GM10248 (cell line): ENCODE data around the gene ACY1.

Experiments
- CTCF ChIA-PET: fragments of 300-600 bp; sonication (Branson Sonifier 250); formaldehyde crosslinking; extraction: SDS; loops from one replicate; lab custom pipeline; 2021; ENCODE audit warnings: antibody characterized with exemption; lab: Yijun Ruan, JAX
- POLR2A ChIA-PET: fragments of 350-650 bp; sonication (Branson Sonifier 250); formaldehyde crosslinking; extraction: SDS; loops from one replicate; lab custom pipeline; 2020; ENCODE audit warnings: antibody characterized with exemption; lab: Yijun Ruan, JAX
- DNase-seq: peaks from one replicate; pipeline ENCODE4 v3.0.0; 2012; ENCODE audit errors: extremely low spot score
- TF ChIP-seq, protein P1 (sequence below): IDR thresholded peaks from 2 replicates; pipeline ENCODE4 v1.5.1; 2012; ENCODE audit warnings: mild to moderate bottlenecking, low read depth; ENCODE audit errors: extremely low read depth, missing control alignments, control extremely low read depth

ACY1 gene

DNA sequence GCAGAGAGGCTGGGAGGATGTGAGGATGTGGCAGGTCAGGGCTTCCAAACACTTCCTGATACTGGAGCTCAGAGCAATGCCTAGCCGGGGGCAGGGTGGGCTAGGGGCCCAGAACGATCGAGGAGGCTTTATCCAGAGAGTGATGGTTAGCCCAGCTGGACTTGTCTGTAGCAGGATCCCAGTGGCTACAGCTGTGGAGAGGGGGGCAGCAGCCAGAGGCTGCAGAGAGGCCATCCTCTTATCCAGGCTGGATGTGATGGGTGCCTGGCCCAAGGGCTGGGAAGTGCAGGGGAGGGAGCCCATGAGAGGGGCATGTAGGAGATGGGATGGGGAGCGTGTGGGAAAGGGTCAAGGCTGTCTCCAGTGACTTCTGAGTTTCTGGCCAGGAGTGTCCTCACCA, 36.5 kb upstream of the ACY1 start:
- ChIA-PET CTCF (interaction anchor here (1.4 to 2.7 kb wide), 3 partner anchors 15 to 106 kb away, joined by 3 to 10 read pairs (median 4); partner anchors contain the start of genes ABHD14A and ABHD14B), POLR2A (no interaction called here)
- TF ChIP-seq, protein P1, sequence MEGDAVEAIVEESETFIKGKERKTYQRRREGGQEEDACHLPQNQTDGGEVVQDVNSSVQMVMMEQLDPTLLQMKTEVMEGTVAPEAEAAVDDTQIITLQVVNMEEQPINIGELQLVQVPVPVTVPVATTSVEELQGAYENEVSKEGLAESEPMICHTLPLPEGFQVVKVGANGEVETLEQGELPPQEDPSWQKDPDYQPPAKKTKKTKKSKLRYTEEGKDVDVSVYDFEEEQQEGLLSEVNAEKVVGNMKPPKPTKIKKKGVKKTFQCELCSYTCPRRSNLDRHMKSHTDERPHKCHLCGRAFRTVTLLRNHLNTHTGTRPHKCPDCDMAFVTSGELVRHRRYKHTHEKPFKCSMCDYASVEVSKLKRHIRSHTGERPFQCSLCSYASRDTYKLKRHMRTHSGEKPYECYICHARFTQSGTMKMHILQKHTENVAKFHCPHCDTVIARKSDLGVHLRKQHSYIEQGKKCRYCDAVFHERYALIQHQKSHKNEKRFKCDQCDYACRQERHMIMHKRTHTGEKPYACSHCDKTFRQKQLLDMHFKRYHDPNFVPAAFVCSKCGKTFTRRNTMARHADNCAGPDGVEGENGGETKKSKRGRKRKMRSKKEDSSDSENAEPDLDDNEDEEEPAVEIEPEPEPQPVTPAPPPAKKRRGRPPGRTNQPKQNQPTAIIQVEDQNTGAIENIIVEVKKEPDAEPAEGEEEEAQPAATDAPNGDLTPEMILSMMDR = no peak
- DNase-seq = no peak

DNA sequence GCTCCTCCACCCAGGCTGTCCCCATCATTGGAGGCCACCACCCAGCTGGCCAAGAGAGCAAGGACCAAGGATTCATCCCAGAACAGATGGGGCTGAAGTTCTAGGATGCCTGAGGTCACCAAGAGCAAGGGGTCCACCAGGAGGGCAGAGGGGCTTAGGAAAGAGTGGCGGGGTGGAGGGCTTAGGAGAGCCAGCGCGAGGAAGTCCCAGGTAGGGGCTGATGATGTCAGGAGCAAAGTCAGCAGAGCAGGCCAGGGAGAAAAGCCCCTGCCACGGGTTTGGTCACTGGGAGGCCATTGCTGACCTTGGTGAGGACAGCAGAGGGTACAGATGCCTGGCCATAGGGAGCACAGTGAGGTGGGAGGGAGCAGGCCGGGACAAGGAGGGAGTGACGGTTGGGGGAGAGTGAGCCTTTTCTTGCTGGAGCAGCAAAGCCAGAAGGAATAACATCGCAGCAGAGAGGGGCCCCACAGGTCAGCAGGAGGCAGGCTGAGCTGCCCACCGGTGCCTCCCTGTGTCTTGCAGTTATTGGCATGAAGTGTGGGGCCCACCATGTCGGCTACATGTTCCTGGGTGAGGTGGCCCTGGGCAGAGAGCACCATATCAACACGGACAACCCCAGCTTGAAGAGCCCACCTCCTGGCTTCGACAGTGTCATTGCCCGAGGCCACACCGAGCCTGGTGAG, 36.0 kb upstream of the ACY1 start:
- no peak for DNase-seq
- ChIA-PET CTCF (interaction anchor here (1.0 to 2.7 kb wide), 3 partner anchors 15 to 27 kb away, joined by 3 to 10 read pairs (median 3); partner anchors contain the start of genes ABHD14A and ABHD14B), POLR2A (no interaction called here)
- TF ChIP-seq, protein P1 = no peak

DNA sequence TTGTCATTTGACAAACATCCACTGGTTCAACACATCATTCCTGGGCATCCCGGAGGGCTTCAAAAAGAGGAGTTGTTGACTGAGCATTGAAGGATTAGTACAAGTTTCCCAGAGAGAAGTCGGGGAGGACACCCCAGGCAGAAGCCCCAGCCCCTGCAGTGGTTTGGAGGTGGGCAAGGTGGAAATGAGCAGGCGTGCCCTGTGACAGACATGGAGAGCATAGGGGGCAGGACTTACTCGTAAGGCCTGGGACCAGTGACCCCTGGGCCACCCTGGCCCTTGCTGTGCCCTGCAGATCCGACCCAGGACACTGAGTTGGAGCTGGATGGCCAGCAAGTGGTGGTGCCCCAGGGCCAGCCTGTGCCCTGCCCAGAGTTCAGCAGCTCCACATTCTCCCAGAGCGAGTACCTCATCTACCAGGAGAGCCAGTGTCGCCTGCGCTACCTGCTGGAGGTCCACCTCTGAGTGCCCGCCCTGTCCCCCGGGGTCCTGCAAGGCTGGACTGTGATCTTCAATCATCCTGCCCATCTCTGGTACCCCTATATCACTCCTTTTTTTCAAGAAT, 35.2 kb upstream of the ACY1 start:
- POLR2A ChIA-PET = no interaction called here
- DNase-seq = no peak
- CTCF ChIA-PET = interaction anchor here (1.0 to 2.7 kb wide), 2 partner anchors 17 to 26 kb away, joined by 3 to 10 read pairs; partner anchors contain the start of genes ABHD14A and ABHD14B
- TF ChIP-seq, protein P1 = no peak

DNA sequence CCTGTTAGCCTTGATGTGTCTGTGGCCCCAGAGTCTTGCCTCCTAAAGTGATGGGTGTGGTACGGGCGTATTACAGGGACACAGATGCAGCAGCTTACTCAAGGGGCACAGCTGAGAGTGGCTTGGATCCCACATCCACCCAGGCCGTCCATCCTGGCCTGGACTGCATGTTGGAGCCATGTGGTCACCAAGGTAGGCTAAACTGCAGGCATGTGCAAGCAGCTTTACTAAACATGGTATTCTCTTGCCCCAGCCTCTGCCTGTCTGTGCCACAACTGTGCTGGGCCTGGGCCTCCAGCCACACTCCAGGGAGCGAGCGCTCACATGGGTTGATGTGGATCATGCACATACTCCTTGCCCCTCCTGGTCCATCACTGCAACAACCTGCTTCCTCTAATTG, 34.2 kb upstream of the ACY1 start:
- DNase-seq = no peak
- TF ChIP-seq, protein P1 = no peak
- ChIA-PET POLR2A (no interaction called here), CTCF (interaction anchor here (2.7 to 5.3 kb wide), 2 partner anchors 7 to 25 kb away, joined by 10 to 32 read pairs; partner anchors contain the start of genes ABHD14A, ABHD14B, PARP3 and RRP9)

DNA sequence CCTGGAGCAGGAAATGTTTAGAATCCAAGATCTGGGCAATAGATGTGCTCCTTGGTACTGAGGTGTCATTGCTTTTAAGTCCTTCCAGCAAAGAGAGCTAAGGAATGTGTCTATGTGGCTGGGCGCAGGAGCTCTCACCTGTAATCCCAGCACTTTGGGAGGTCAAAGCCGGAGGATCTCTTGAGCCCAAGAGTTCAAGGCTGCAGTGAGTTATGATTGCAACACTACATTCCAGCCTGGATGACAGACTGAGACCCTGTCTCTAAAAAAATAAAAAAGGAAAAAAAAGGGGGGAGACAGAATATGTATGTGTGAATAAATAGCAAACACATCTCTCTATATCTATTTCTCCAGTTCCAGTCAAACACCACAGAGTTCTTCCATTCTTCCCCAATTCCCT, 32.4 kb upstream of the ACY1 start:
- TF ChIP-seq, protein P1 = no peak
- CTCF ChIA-PET = interaction anchor here (1.9 to 5.3 kb wide), 2 partner anchors 9 to 22 kb away, joined by 5 to 32 read pairs; partner anchors contain the start of genes PARP3 and RRP9
- POLR2A ChIA-PET = no interaction called here
- DNase-seq = no peak

DNA sequence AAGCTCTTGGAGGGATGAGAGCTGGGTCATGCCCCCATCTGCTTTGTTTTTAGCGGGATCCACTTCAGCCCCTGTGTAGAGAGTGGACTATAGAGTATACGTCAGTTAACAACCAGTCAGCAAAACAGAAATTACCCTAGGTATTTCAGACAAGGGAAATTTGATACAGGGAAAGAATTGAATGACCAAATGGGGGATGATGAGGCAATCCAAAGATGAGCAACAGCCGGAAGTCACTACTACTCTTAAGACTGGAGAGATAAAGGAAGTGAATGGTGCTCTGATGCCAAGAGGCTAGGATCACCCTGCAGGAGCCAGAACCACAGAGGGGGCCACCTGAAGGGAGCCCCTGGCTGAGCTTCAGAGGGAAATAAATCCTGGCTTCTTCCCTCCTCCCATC, 29.9 kb upstream of the ACY1 start:
- POLR2A ChIA-PET = no interaction called here
- TF ChIP-seq, protein P1 = no peak
- no peak for DNase-seq
- CTCF ChIA-PET = interaction anchor here (1.0 to 5.3 kb wide), 4 partner anchors 9 to 20 kb away, joined by 3 to 32 read pairs (median 12); partner anchors contain the start of genes ABHD14B, PARP3 and RRP9
